Smooth muscle cell (in vitro differentiated cells): ENCODE data around the gene SMIM32. TPM values are rescaled to one million over a fixed set of nuclear protein-coding genes. Genes with fewer than 3 reads are reported as not detected.

Experiments used
- DNase-seq: peaks from one replicate; lab custom pipeline; 2025; ENCODE audit not compliant: unreplicated experiment; lab: John Stamatoyannopoulos, UW
- H2AFZ ChIP-seq: fragments of 200-600 bp; sonication (generic); 2 replicates; pipeline ENCODE4 v1.6.0; 2016; ENCODE audit warnings: antibody characterized with exemption, low read depth, mild to moderate bottlenecking
- H3F3A ChIP-seq: fragments of 200-600 bp; sonication (generic); 2 replicates; pipeline ENCODE4 v1.6.0; 2017; ENCODE audit warnings: antibody characterized with exemption, low read depth
- H3K27ac ChIP-seq: fragments of 200-600 bp; sonication (generic); 2 replicates; pipeline ENCODE4 v1.5.1; 2016; ENCODE audit warnings: low read depth, mild to moderate bottlenecking
- H3K27me3 ChIP-seq: fragments of 200-600 bp; sonication (generic); 2 replicates; pipeline ENCODE4 v1.6.1; 2016; ENCODE audit warnings: low read depth, mild to moderate bottlenecking
- H3K36me3 ChIP-seq: fragments of 200-600 bp; sonication (generic); 2 replicates; pipeline ENCODE4 v1.5.1; 2016; ENCODE audit warnings: low read depth
- H3K4me1 ChIP-seq: fragments of 200-600 bp; sonication (generic); 2 replicates; pipeline ENCODE4 v1.5.1; 2016; ENCODE audit warnings: low read depth
- H3K4me2 ChIP-seq: fragments of 200-600 bp; sonication (generic); 2 replicates; pipeline ENCODE4 v1.6.0; 2016; ENCODE audit warnings: mild to moderate bottlenecking
- H3K4me3 ChIP-seq: fragments of 200-600 bp; sonication (generic); 2 replicates; pipeline ENCODE4 v1.5.1; 2016; ENCODE audit warnings: mild to moderate bottlenecking
- H3K79me2 ChIP-seq: fragments of 200-600 bp; sonication (generic); 2 replicates; pipeline ENCODE4 v1.6.0; 2016; ENCODE audit warnings: low read depth, mild to moderate bottlenecking
- H3K9ac ChIP-seq: fragments of 200-600 bp; sonication (generic); 2 replicates; pipeline ENCODE4 v1.6.0; 2016; ENCODE audit warnings: low read depth
- H3K9me3 ChIP-seq: fragments of 200-600 bp; sonication (generic); replicated peaks from 2 replicates; pipeline ENCODE4 v1.5.1; 2016; ENCODE audit warnings: low read depth
- H4K20me1 ChIP-seq: fragments of 200-600 bp; sonication (generic); 2 replicates; pipeline ENCODE4 v1.6.0; 2016; ENCODE audit warnings: low read depth
- CTCF ChIP-seq: fragments of 200-600 bp; sonication (generic); IDR thresholded peaks from 2 replicates; pipeline ENCODE4 v1.5.1; 2017; ENCODE audit warnings: borderline replicate concordance, mild to moderate bottlenecking, antibody characterized with exemption; ENCODE audit not compliant: insufficient read depth, poor library complexity, severe bottlenecking
- WGBS: methylation state at CpG from one replicate; pipeline ENCODE4 v1.1.7; 2016; ENCODE audit warnings: low lambda C conversion rate; 5-methylcytosine and 5-hydroxymethylcytosine counted together
- polyA plus RNA-seq: library from polyadenylated mRNA; unstranded; fragments of >200 nt; fragmentation: Nextera tagmentation; extraction: Ambion mirVana; gene quantifications from 2 replicates; pipeline ENCODE4 v1.2.1, GENCODE V29; 2016
- total RNA-seq: library from RNA; depleted of rRNA; stranded (reverse); fragments of >200 nt; gene quantifications from 2 replicates; pipeline ENCODE4 v1.2.3, GENCODE V29; 2014

SMIM32 gene
- total and polyA plus RNA-seq, 2 experiments from 2014 or later = 1.5 to 2.2 TPM

- Histone ChIP-seq H3F3A (no peaks in the 10 kb centered on the region), H3K79me2 (no peaks in the 10 kb centered on the region), H3K36me3 (no peaks in the 10 kb centered on the region), H3K4me1 (no peaks in the 10 kb centered on the region), H2AFZ (no peak overlapping the region), H4K20me1 (no peaks in the 10 kb centered on the region), H3K27ac (no peak overlapping the region), H3K4me3 (no peak overlapping the region), H3K9me3 (no peaks in the 10 kb centered on the region), H3K27me3 (no peaks in the 10 kb centered on the region), H3K4me2 (no peak overlapping the region), H3K9ac (no peak overlapping the region)
- 86% methylated on average over 4 of the region's 4 CpGs for WGBS
- TF ChIP-seq CTCF = no peak
- no peak for DNase-seq
Measured at GRCh38 chr5:136222580-136223235, 29.7 kb upstream of the SMIM32 start.

GRCh38 chr5:136221340-136221739 is 28.4 kb upstream of the SMIM32 start:
- TF ChIP-seq CTCF = no peak
- H4K20me1 ChIP-seq = no peaks in the 10 kb centered on the region
- no peaks in the 10 kb centered on the region for H3F3A ChIP-seq
- H3K4me3 ChIP-seq = no peak overlapping the region
- WGBS = 92% methylated on average over 4 of the region's 4 CpGs
- no peak overlapping the region for H3K27ac ChIP-seq
- no peak overlapping the region for H3K4me2 ChIP-seq
- no peaks in the 10 kb centered on the region for H3K9me3 ChIP-seq
- no peaks in the 10 kb centered on the region for H3K79me2 ChIP-seq
- H3K9ac ChIP-seq = no peak overlapping the region
- no peaks in the 10 kb centered on the region for H3K27me3 ChIP-seq
- no peak for DNase-seq
- H2AFZ ChIP-seq = no peak overlapping the region
- no peaks in the 10 kb centered on the region for H3K36me3 ChIP-seq
- H3K4me1 ChIP-seq = no peaks in the 10 kb centered on the region

GRCh38 chr5:136216230-136216629 is 23.3 kb upstream of the SMIM32 start:
- H4K20me1 ChIP-seq = no peaks in the 10 kb centered on the region
- no peak overlapping the region for H2AFZ ChIP-seq
- no peaks in the 10 kb centered on the region for H3F3A ChIP-seq
- peaks cover under 1% of the 10 kb centered on the region for H3K27me3 ChIP-seq
- no peak overlapping the region for H3K4me3 ChIP-seq
- H3K36me3 ChIP-seq = no peaks in the 10 kb centered on the region
- H3K9me3 ChIP-seq = no peaks in the 10 kb centered on the region
- H3K4me1 ChIP-seq = no peaks in the 10 kb centered on the region
- H3K4me2 ChIP-seq = no peak overlapping the region
- 94% methylated on average over 8 of the region's 8 CpGs for WGBS
- no peak overlapping the region for H3K9ac ChIP-seq
- TF ChIP-seq CTCF = no peak
- H3K79me2 ChIP-seq = no peaks in the 10 kb centered on the region
- DNase-seq = no peak
- H3K27ac ChIP-seq = no peak overlapping the region

GRCh38 chr5:136215812-136216211 is 22.9 kb upstream of the SMIM32 start:
- DNase-seq = no peak
- Histone ChIP-seq H3K27ac (no peak overlapping the region), H4K20me1 (no peaks in the 10 kb centered on the region), H3K36me3 (no peaks in the 10 kb centered on the region), H3K4me1 (no peaks in the 10 kb centered on the region), H3K9me3 (no peaks in the 10 kb centered on the region), H3K9ac (no peak overlapping the region), H3K4me3 (no peak overlapping the region), H3K27me3 (peaks cover 5% of the 10 kb centered on the region), H3K4me2 (no peak overlapping the region), H3F3A (no peaks in the 10 kb centered on the region), H2AFZ (no peak overlapping the region), H3K79me2 (no peaks in the 10 kb centered on the region)
- TF ChIP-seq CTCF = no peak
- WGBS = 96% methylated on average over 4 of the region's 4 CpGs
